NCI-H69 (cell line): ENCODE results near the gene FOXK2.
A peak's percentile ranks its signal among the peaks of the same experiment; 100 is the strongest.

Experiments used
- DNase-seq: peaks from one replicate; lab custom pipeline; 2025; lab: John Stamatoyannopoulos, UW

Gene FOXK2

DNA sequence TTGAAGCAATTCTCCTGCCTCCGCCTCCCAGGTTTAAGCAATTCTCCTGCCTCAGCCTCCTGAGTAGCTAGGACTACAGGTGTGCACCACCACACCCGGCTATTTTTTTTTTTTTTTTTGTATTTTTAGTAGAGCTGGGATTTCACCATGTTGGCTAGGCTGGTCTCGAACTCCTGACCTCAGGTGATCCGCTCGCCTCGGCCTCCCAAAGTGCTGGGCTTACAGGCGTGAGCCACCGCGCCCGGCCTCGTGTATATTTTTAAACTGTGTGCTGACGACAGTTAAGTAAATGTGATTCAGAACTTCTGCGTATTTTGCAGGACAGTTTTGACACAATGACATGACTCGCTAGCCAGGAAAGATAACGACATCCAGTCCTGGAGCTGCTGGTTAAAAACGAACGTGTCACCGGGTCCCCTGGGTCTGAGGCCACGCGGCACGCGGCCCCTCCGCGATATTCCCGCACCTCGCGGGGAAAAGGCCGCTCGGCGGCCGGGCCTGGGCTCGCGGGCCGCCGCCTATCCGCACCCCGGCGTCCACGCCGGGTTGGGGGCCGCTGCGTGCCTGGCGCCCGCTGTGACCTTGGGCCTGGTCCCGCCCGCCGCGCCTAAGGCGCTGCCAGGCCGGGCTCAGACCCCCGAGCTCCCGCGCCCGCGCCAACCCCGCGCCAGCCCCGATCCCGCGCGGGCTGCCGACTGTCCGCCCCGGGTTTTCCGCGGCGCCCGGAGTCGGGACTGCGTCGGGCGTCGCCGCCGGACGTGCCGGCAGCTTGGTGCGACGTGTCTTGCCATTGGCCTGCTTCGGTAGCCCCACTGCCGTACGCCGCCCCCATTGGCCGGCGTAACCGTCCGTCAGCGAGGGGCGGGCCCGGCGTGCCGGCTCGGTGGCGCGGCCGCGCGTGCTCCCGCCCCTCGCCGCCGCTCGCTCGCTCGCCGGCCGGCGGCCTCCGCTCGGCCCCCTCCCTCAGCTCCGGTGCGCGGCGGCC is at the start of gene FOXK2:
FOXK2 (plus strand) TSS at position 907 of the 985 bp plus-strand sequence. CDS start 157 bp downstream, outside the sequence.
- peak; percentile 98 for DNase-seq

DNA sequence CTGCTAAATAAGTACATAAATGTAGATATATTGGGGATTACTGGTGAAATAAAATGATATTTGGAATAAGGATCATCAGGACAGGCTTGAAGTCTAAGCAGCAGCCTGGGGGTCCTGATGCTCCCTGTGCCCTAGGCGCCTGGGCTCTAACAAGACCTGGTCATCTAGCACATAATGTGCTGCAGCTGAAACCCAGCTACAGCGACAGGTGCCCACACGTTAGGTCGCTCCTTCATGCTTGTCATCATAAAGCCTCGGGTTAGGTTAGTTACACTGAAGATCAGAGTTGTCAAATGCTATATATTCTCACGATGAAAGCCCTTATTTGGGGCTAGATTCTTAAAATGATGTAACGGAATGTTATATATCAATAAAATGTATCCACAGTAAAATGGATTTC is 49.5 kb upstream of the FOXK2 start:
- DNase-seq, result no peak

DNA sequence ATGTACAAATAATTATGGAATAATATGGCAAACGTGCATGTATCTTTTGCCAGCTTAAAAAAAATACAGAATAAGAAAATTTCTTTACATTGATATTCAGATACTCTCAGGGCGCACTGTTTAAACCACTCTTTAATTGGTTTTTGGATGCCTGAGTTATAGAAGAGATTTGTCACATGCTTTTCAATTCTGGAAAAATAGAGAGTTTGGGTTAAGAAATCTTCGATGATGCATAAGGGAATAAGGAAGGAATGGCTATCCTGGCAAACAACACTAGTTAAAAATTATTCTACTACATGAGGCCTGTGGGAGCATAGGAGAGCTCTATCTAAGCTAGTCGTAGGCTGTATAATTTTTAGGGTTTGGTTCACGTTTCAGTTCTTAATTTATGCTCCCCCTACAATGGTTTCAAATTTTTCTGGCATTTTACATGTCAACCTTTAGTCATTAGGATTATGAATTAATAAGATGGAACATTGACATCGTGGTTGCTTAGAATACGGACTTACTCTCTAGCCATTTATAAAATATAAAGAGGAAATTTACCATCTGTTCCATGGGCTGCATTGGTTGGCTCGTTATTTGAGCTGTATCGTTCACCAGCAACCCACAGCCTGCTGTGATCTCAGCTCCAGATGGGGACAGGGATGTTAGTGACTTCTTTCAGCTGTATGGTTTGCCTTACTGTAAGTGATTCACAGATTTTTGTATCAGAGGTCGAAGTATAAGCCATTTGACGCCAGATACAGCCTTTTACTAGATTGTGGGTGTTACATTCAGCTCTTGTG is 45.1 kb upstream of the FOXK2 start:
- no peak for DNase-seq

DNA sequence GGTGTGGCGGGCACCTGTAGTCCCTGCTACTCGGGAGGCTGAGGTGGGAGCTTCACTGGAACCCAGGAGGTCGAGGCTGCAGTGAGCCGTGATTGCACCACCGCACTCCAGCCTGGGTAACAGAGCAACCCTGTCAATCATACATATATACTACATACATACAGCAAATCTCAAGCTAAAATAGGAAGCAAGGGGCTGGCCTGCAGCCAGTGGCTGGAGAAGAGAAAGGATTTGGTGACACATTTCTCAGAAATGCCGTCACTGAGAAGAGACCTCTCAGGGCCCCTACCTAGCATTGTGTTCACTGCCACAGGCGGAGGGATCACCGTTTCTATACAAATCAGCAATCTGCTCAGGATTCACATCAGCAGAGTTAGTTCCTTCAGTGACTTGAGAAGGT is 44.1 kb upstream of the FOXK2 start:
- DNase-seq, result no peak

DNA sequence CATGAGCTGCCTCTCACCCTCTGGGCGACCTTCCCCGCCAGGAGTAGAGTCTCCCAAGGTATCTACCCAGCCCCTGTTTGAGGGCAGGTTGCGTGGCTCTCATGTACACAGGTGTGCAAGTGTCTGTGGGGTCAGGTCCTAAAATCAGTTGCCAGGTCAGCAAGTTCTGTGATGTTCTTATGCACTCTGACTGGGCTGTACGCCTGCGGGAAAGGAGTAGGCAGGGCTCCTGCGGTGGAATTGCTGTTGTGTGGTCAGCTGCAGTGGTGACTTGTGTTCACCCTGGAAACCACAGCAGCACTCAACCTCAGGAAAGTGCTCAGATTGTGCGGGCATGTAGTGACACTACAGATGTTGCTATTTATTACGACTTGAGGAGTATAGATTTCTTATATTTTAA is 41.6 kb upstream of the FOXK2 start:
- DNase-seq, result no peak

DNA sequence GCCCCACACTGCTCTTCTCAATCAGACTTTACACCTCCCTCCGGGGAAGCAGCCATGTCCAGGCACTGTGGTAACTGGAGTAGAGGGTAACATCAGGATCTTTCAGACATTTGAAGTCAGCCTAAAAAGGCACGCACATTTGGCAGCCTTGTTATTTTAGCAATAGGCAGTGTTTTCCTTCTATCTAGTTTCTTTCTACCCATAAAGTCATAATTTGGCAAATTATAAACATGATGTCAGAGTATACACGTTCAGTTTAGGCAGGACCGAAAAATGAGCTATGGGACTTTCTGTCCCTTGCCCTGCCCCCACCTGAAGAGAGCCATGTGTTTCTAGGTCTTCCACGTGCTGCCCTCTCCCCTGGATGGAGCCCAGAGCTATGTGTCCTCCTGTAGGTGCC is 39.9 kb upstream of the FOXK2 start:
- no peak for DNase-seq

DNA sequence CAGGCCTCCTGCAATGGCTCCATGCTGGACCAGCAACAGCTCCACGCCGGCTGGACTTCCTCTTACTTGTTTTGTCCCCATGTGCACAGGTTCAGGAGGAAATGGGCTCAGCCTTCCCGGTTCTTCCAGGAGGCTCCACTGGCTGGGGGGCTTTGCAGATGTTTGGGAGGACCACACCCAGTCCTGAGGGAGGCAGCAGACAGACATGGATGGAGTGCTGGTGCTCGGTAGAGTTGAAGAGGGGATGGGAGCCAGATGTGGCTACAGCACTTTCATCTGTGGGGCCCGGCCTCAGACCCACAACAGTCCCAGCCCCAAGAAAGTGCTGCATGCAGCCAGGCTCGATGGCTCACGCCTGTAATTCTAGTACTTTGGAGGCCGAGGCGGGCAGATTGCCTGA is 39.2 kb upstream of the FOXK2 start:
- no peak for DNase-seq

DNA sequence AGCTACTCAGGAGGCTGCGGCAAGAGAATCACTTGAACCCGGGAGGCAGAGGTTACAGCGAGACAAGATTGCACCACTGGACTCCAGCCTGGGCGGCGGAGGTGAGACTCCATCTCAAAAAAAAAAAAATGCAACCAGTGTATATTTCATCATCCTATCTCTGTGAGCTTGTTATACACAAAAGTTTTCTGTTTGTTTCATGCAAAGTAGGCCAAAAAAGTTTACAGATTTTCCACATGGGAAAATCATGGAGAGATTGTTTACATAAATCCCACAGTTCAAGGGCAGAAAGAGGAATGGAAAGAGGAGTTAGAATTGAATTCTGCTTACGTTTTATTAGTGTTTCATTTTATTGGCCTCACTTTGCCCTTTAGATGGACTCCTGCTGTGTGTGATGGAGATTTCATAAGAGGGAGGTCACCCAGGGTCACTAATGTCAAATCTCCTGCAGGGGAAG is 36.3 kb upstream of the FOXK2 start:
- DNase-seq, result no peak

DNA sequence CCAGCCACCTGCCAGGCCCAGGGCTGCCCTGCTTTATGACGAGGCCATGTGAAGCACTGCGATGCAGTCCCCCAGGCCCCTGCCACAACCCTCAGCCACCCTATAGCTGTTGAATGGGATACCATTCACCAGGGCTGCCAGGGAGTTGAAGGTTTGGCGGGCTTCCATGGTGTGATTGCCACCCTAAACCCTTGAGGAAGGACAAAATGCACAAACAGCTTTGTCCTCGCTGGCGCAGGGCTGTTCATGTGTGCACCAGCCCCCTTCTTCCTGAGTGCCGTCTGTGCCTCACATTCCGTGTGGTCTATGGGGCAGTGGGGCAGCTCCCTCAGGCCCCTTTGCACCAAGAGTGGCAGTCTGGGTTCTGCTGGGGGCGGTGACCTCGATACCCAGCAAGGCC is 35.7 kb upstream of the FOXK2 start:
- no peak for DNase-seq

DNA sequence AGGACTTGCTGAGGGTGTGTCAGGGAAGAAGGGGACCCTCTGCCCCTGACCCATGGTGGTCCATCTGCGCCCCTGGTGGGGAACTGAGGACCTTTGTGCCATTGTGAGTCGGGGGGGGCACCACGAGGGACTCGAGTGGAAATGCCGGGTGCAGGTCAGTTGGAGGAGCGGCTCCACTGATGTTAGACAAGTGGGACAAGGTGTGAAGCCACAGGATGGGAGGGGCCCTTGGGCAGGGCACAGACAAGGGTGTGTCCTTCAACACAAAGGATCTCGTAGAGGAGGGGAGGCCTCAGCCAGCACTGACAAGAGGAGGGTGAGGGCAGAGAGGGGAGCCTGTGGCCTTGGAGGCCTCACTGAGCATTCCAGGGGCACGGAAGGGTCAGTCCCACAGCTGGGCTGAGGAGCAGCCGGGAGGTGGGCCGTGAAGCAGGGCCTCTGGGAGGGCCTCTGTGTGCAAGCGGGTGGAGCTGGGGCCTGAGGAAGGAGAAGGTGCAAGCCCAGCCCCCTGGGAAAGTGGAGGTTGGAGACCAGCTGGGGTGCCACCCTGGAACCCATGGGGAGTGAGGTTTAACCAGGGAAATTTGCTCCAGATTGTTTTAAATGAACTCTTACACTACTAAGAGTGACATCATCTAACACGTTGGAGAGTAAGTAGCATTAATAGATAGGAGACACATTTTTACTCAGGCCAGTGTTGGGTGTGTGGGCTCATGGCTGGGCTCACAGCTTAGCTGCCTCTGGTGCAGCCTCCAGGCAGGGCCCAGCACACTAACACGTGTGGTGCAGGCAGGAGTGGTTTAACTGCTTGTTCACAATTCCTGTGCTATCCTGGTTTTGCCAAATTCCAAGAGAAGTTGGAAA is 33.1 kb upstream of the FOXK2 start:
- DNase-seq, result no peak

DNA sequence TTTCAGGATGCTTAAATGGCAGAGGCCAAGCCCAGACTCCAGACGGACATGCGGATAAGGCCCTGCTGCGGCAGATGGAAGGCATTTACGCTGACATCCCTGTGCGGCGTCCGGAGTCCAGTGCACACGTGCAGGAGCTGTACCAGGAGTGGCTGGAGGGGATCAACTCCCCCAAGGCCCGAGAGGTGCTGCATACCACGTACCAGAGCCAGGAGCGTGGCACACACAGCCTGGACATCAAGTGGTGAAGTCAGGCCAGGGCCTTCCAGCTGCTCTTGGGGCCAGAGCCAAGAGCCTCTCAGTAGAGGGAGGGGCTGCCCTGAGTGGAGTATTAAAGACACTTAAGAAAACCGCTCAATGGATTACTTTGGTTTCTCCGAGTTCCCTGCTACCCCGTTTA is 31.6 kb upstream of the FOXK2 start:
- DNase-seq, result no peak

DNA sequence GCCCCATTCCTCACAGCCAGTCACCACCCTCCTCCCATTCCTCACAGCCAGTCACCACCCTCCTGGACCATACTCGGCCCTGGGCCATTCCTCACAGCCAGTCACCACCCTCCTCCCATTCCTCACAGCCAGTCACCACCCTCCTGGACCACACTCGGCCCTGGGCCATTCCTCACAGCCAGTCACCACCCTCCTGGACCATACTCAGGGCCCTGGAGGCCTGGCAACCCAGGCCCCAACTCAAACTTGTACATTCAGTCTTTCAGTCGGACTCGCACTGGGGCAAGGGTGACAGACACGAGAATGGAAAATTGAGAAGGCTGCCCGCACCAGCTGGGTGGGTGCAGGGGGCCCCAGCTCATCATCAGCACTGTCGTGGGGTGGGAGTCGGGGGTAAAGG is 30.4 kb upstream of the FOXK2 start:
- no peak for DNase-seq

DNA sequence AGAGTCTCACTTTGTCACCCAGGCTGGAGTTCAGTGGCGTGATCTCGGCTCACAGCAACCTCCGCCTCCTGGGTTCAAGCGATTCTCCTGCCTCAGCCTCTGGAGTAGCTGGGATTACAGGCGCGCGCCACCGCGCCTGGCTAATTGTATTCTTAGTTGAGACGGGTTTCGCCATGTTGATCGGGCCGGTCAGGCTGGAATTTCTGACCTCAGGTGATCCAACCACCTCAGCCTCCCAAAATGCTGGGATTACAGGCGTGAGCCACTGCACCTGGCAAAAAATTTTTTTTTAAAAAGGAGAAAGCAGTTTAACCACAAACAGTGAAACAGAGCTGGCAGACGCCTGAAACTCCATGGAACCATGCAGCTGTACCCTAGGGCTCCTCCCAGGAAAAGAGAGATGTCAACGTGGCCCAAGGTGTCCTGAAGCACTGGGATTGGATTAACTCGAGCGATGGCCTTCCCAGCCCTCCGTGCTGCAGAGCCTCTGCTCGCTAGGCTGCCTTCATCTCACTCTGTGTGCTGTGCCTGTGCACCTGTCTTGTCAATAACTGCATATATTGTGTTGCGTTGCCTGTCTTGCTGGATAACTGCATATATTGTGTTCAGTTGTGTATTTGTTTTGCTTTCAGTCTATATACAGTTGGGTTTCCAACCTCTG is 29.6 kb upstream of the FOXK2 start:
- DNase-seq, result no peak

DNA sequence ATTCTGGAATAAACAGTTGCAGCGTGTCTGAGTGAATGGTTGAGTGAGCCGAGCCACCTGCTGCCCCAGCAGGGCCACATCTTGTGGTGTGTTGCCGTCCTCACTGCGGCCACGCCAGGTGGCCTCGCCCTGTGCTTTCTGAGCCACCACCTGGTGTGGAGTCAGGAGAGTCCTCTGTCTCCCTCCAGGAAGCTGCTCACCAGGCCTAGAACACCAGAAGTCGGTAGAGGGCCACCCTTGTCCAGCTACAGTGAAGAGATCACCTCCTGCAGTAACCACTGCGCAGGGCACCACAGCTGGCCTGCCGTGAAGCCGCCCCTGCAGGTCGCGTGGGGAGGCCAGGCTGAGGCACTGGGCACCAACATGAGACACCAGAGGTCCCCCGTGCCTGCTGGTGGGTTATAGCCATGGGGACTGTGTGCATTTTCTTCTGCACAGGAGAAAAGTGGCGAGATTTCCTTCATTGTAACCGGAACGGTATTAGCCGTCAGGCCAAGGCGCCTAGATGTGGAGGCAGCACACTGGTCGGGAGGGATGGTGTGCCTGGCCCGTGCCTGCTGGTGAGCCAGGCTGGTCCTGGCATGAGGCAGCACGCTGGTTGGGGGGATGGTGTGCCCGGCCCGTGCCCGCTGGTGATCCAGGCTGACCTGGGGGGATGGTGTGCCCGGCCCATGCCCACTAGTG is 28.9 kb upstream of the FOXK2 start:
- DNase-seq, result peak; percentile 59

DNA sequence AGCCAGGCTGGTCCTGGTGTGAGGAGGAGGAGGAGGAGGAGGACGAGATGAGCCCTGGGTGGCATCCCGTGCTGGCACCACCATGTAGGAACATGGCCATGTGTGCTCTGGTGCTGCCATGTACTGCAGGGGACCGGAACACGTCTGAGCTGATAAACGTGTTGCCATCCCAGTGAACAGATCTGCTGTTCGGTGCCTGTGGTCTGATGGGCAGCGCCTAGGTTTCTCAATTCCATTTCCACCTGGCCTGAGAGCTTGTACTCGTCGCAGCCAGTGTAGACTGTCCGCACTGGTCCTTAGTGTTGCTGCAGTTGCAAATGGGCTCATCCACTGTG is 28.4 kb upstream of the FOXK2 start:
- no peak for DNase-seq

DNA sequence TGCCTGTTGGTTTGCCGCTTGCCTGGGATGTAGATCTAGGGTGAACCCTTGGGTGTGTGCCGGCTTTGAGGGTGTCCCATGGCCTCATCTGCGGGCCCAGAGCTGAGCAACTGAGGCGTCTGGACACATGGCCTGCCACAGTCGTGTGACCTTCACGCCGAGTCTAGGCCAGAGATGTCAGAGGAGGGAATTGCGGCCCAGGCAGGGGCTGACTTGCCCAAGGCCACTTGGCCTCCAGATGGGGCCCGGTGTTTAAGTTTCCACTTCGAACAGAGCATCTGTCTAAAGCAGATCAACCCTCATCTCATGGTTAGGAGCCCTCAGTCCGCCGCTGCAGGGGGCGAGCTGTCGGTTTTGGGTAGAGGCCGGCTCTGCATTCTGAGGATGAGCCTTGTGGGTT is 28.0 kb upstream of the FOXK2 start:
- DNase-seq, result no peak

DNA sequence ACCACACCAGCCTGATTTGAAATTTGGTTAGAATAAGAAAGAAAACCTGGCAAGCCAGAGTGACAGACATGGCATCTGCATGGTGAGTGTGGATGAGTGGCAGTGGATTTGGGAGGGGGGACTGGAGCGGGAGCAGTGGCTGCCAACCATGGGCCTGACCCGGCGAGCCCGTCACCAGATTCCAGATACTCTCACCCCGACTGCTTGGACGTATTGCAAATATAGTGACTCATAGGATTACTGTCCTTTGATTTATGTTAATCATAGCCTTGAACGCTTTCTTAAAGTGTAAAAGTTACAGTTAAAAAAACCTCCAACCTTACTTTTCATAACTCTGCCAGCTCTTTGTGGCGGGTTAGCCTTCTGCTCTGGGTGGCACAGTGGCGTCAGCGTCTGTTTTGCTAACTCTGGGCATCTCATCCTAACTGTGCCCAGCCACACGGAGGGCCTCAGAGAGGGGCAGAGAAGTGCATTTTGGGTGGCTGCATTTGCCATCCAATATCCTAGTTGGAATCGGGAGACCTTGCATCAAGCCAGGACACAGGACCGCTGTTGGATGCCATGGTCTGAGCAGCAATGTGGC is 26.8 kb upstream of the FOXK2 start:
- DNase-seq, result no peak

DNA sequence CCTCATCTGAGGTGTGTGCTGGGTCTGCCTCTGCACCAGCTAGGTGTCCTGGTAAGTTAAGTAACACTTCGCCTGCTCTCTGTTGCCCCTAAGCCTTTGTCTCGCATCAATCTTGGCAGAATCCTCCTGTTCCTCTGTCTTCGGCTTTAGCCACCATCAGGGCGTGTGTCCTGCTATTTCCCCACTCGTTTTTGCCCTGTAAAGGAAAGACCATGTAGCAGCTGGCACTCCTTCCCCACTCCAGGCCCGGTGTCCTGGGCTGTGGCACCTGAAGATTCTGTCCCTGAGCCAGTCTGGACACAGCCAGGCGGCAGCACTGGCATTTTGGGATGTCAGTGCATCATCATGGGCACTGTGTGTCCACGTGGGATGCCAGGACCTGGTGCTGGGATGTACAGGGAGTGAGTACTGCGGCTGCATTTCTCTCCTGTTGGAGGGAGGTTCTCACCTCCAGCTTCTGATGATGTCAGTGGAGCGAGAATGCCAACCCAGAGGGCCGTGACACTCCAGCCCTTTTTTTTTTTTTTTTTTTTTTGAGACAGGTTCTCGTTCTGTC is 26.2 kb upstream of the FOXK2 start:
- DNase-seq, result no peak

DNA sequence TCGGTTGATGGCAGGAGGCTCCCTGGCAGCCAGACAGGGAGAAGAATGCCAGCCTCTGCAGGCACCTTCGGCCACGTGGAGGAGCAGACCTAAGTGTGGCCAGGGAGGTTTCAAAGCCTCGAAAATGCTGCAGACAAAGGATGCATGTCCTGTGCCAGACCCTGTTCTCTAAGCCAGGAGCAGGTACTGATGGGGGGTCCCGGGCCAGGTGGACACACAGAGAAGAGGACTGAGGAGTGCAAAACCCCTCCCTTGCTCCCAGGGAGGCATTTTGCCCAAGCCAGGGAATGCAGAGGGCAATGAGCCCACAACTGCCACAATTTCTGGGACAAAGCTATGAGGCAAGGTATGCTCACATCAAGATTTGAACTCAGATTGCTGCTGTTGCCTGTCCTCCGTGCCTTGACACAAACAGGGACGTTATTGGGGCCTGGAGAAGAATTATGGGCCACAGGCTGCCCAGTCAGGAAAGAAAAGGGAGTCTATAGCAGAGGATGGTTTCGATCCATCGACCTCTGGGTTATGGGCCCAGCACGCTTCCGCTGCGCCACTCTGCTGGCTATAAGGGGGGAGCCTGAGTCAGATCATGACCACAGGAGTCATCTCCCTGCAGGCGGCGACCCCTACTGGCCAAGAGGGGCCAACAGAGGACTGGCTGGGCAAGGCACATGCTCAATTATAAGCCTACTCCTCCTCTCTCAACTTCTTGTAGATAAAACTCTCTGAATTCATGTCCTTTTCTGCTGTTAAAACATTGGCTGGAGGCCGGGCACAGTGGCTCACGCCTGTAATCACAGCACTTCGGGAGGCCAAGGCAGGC is 25.1 kb upstream of the FOXK2 start:
- peak; percentile 98 for DNase-seq
